ENCODE data around the gene SPON2.

The SPON2 gene

GRCh38 chr4:1208970-1209704 lies 36.8 kb upstream of the SPON2 start:
- no peak for DNase-seq (ENCODE audit: low spot score)

- DNase-seq (ENCODE audit: low spot score): no peak
Observed at GRCh38 chr4:1208266-1208961, 36.0 kb upstream of the SPON2 start.

- DNase-seq (ENCODE audit: low spot score): peak; percentile 80
Observed at GRCh38 chr4:1207603-1208265, 35.4 kb upstream of the SPON2 start.

- no peak for DNase-seq (ENCODE audit: low spot score)
Observed at GRCh38 chr4:1207157-1207470, 34.7 kb upstream of the SPON2 start.

- no peak for DNase-seq (ENCODE audit: low spot score)
Observed at GRCh38 chr4:1206299-1207156, 34.1 kb upstream of the SPON2 start.

- DNase-seq (ENCODE audit: low spot score): no peak
Observed at GRCh38 chr4:1205586-1206298, 33.4 kb upstream of the SPON2 start.

GRCh38 chr4:1204828-1205585 lies 32.6 kb upstream of the SPON2 start:
- DNase-seq (ENCODE audit: low spot score): no peak

GRCh38 chr4:1204286-1204827 lies 32.0 kb upstream of the SPON2 start:
- DNase-seq (ENCODE audit: low spot score): no peak

- DNase-seq (ENCODE audit: low spot score): no peak
Observed at GRCh38 chr4:1203026-1203616, 30.7 kb upstream of the SPON2 start.

GRCh38 chr4:1202526-1203011 lies 30.2 kb upstream of the SPON2 start:
- no peak for DNase-seq (ENCODE audit: low spot score)

- no peak for DNase-seq (ENCODE audit: low spot score)
Observed at GRCh38 chr4:1201851-1202525, 29.6 kb upstream of the SPON2 start.

- no peak for DNase-seq (ENCODE audit: low spot score)
Observed at GRCh38 chr4:1200425-1201035, 28.1 kb upstream of the SPON2 start.

- DNase-seq (ENCODE audit: low spot score): no peak
Observed at GRCh38 chr4:1199556-1200331, 27.4 kb upstream of the SPON2 start.

- DNase-seq (ENCODE audit: low spot score): no peak
Observed at GRCh38 chr4:1198098-1198844, 25.9 kb upstream of the SPON2 start.

- DNase-seq (ENCODE audit: low spot score): no peak
Observed at GRCh38 chr4:1196421-1197183, 24.2 kb upstream of the SPON2 start.

GRCh38 chr4:1195891-1196401 lies 23.6 kb upstream of the SPON2 start:
- no peak for DNase-seq (ENCODE audit: low spot score)
